Measurements from ENCODE around the gene XPNPEP2.

The XPNPEP2 gene

GRCh38 chrX:129777218-129778030 is 38.6 kb downstream of the XPNPEP2 start:
- H2BK120ac ChIP-seq (ENCODE audit: low read depth, low read length) = no peak overlapping the region
- DNase-seq = no peak
- H2BK5ac ChIP-seq (ENCODE audit: low read depth, low read length, poor library complexity, severe bottlenecking) = no peak overlapping the region
- H3K4me1 ChIP-seq (ENCODE audit: control insufficient read depth, insufficient read depth, low read depth, low read length) = no peaks in the 10 kb centered on the region
- H3K18ac ChIP-seq (ENCODE audit: low read depth in 1 of 2, low read length in 2 of 2) = no peak overlapping the region
- H3K4me3 ChIP-seq (ENCODE audit: insufficient read depth in 1 of 2, low read depth in 1 of 2, low read length in 2 of 2) = no peak overlapping the region
- no peak overlapping the region for H2BK12ac ChIP-seq (ENCODE audit: low read length in 2 of 2)
- no peak overlapping the region for H4K8ac ChIP-seq (ENCODE audit: low read length)
- no peak overlapping the region for H3K4me2 ChIP-seq (ENCODE audit: low read length, poor library complexity, severe bottlenecking)
- H3K27ac ChIP-seq (ENCODE audit: low read length, poor library complexity, severe bottlenecking) = no peak overlapping the region
- H3K27me3 ChIP-seq (ENCODE audit: control insufficient read depth in 1 of 2, insufficient read depth in 1 of 2, low read length in 2 of 2) = peaks cover 0 to 29% of the 10 kb centered on the region in 2 experiments
- no peak overlapping the region for H4K91ac ChIP-seq (ENCODE audit: low read length)
- no peak overlapping the region for H3K14ac ChIP-seq (ENCODE audit: low read length in 2 of 2)
- H3K4ac ChIP-seq (ENCODE audit: low read depth in 1 of 2, low read length in 2 of 2) = no peak overlapping the region
- no peaks in the 10 kb centered on the region for H3K79me1 ChIP-seq (replicated peaks; ENCODE audit: low read length, poor library complexity, severe bottlenecking)
- H3K9me3 ChIP-seq (ENCODE audit: control insufficient read depth, low read length) = no peaks in the 10 kb centered on the region
- 92% methylated on average over 26 of the region's 30 CpGs for WGBS
- H2AK5ac ChIP-seq (ENCODE audit: low read length, severe bottlenecking) = no peak overlapping the region
- H2AFZ ChIP-seq (ENCODE audit: low read depth, low read length) = no peak overlapping the region
- no peaks in the 10 kb centered on the region for H3K36me3 ChIP-seq (ENCODE audit: control insufficient read depth in 1 of 2, insufficient read depth in 2 of 2, low read depth in 1 of 2, low read length in 2 of 2)
- no peak overlapping the region for H2BK15ac ChIP-seq (ENCODE audit: low read depth, poor library complexity, severe bottlenecking)
- H3K23ac ChIP-seq (ENCODE audit: low read length in 2 of 2) = no peak overlapping the region
- no peak overlapping the region for H3K9ac ChIP-seq (ENCODE audit: low read length)

GRCh38 chrX:129779086-129779672 is 40.4 kb downstream of the XPNPEP2 start:
- no peak overlapping the region for H3K4me3 ChIP-seq (ENCODE audit: insufficient read depth in 1 of 2, low read depth in 1 of 2, low read length in 2 of 2)
- no peak overlapping the region for H2BK15ac ChIP-seq (ENCODE audit: low read depth, poor library complexity, severe bottlenecking)
- no peak overlapping the region for H3K27ac ChIP-seq (ENCODE audit: low read length, poor library complexity, severe bottlenecking)
- H2BK12ac ChIP-seq (ENCODE audit: low read length in 2 of 2) = no peak overlapping the region
- H3K9me3 ChIP-seq (ENCODE audit: control insufficient read depth, low read length) = no peaks in the 10 kb centered on the region
- no peak overlapping the region for H3K9ac ChIP-seq (ENCODE audit: low read length)
- H3K4me1 ChIP-seq (ENCODE audit: control insufficient read depth, insufficient read depth, low read depth, low read length) = no peaks in the 10 kb centered on the region
- no peak overlapping the region for H3K4ac ChIP-seq (ENCODE audit: low read depth in 1 of 2, low read length in 2 of 2)
- no peak overlapping the region for H3K23ac ChIP-seq (ENCODE audit: low read length in 2 of 2)
- no peaks in the 10 kb centered on the region for H3K36me3 ChIP-seq (ENCODE audit: control insufficient read depth in 1 of 2, insufficient read depth in 2 of 2, low read depth in 1 of 2, low read length in 2 of 2)
- H2BK120ac ChIP-seq (ENCODE audit: low read depth, low read length) = no peak overlapping the region
- WGBS = 92% methylated on average over 7 of the region's 7 CpGs
- H4K91ac ChIP-seq (ENCODE audit: low read length) = no peak overlapping the region
- H2AFZ ChIP-seq (ENCODE audit: low read depth, low read length) = no peak overlapping the region
- no peak for DNase-seq
- no peak overlapping the region for H3K14ac ChIP-seq (ENCODE audit: low read length in 2 of 2)
- H3K27me3 ChIP-seq (ENCODE audit: control insufficient read depth in 1 of 2, insufficient read depth in 1 of 2, low read length in 2 of 2) = peaks cover 0 to 41% of the 10 kb centered on the region in 2 experiments
- no peak overlapping the region for H2BK5ac ChIP-seq (ENCODE audit: low read depth, low read length, poor library complexity, severe bottlenecking)
- no peak overlapping the region for H4K8ac ChIP-seq (ENCODE audit: low read length)
- no peak overlapping the region for H2AK5ac ChIP-seq (ENCODE audit: low read length, severe bottlenecking)
- no peak overlapping the region for H3K18ac ChIP-seq (ENCODE audit: low read depth in 1 of 2, low read length in 2 of 2)
- no peak overlapping the region for H3K4me2 ChIP-seq (ENCODE audit: low read length, poor library complexity, severe bottlenecking)
- H3K79me1 ChIP-seq (replicated peaks; ENCODE audit: low read length, poor library complexity, severe bottlenecking) = no peaks in the 10 kb centered on the region

DNA sequence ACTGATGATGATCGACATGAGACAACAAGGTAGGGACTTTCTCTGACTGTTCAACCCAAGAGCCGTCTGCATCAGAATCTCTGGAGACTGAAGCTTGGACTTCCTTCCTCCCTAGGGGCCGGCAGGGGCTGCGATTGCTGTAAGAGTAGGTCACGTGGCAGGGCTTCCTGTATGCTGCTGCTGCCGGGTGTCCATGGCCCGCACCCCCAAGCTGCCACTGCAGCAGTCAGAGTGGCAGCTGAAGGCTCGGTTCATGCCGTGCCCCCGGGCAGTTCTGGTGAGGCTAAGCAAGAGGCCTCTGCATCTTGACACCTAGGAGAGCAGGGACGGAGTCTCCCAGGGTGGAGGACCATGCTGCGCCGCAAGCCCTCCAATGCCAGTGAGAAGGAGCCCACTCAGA is 41.0 kb downstream of the XPNPEP2 start, which contains the start of gene SASH3:
Gene SASH3 (plus strand): TSS at position 203 of the 400 bp plus-strand sequence. CDS start 149 bp downstream, at position 352.
- Histone ChIP-seq H3K4me3 (ENCODE audit: insufficient read depth in 1 of 2, low read depth in 1 of 2, low read length in 2 of 2) (no peak within 1 kb of the TSS), H2AFZ (ENCODE audit: low read depth, low read length) (no peak within 1 kb of the TSS), H2BK120ac (ENCODE audit: low read depth, low read length) (no peak within 1 kb of the TSS), H2BK15ac (ENCODE audit: low read depth, poor library complexity, severe bottlenecking) (no peak within 1 kb of the TSS), H3K27me3 (ENCODE audit: control insufficient read depth in 1 of 2, insufficient read depth in 1 of 2, low read length in 2 of 2) (peaks cover 0 to 42% of the 10 kb centered on the region in 2 experiments), H3K4me2 (ENCODE audit: low read length, poor library complexity, severe bottlenecking) (no peak within 1 kb of the TSS), H3K9ac (ENCODE audit: low read length) (no peak within 1 kb of the TSS), H3K14ac (ENCODE audit: low read length in 2 of 2) (no peak within 1 kb of the TSS), H3K9me3 (ENCODE audit: control insufficient read depth, low read length) (no peaks in the 10 kb centered on the region), H3K36me3 (ENCODE audit: control insufficient read depth in 1 of 2, insufficient read depth in 2 of 2, low read depth in 1 of 2, low read length in 2 of 2) (no peaks in the 10 kb centered on the region), H3K4ac (ENCODE audit: low read depth in 1 of 2, low read length in 2 of 2) (no peak within 1 kb of the TSS), H3K18ac (ENCODE audit: low read depth in 1 of 2, low read length in 2 of 2) (no peak within 1 kb of the TSS), H3K79me1 (replicated peaks; ENCODE audit: low read length, poor library complexity, severe bottlenecking) (no peaks in the 10 kb centered on the region), H4K91ac (ENCODE audit: low read length) (no peak within 1 kb of the TSS), H2AK5ac (ENCODE audit: low read length, severe bottlenecking) (no peak within 1 kb of the TSS), H3K4me1 (ENCODE audit: control insufficient read depth, insufficient read depth, low read depth, low read length) (no peaks in the 10 kb centered on the region), H3K27ac (ENCODE audit: low read length, poor library complexity, severe bottlenecking) (no peak within 1 kb of the TSS), H3K23ac (ENCODE audit: low read length in 2 of 2) (no peak within 1 kb of the TSS), H4K8ac (ENCODE audit: low read length) (no peak within 1 kb of the TSS), H2BK5ac (ENCODE audit: low read depth, low read length, poor library complexity, severe bottlenecking) (no peak within 1 kb of the TSS), H2BK12ac (ENCODE audit: low read length in 2 of 2) (no peak within 1 kb of the TSS)
- 92% methylated on average over 13 of the region's 13 CpGs for WGBS
- no peak for DNase-seq

DNA sequence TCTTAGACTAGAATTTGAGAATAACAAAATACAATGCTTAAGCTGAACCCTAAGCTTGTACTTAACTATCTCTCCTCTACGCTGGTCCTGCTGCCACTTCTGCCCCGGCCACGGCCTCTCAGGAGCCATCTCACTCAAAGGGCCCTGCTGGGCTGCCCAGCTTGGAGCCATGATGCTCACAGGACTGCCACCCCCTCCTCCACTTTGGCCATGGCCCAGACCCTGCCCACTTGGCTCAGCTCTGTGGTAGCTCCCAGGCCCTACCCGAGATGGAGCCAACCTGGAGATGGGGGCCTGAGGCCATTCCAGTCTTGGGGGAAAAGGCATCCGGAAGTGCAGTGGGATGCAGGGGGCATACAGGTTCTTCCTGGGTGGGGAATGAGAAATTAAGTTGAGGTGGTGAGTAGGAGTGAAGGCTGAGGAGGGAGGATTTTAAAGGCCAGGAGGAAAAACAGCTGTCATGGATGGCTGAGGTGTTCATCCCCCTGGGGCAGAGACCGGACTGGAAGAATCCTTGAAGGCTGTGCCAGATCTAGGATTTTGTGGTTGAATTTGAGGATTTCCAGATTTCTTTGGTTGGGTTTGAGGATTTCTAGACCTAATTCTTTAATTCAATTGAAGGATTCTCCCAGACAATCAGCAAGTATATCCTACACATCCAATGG is 41.8 kb downstream of the XPNPEP2 start:
- Histone ChIP-seq H3K18ac (ENCODE audit: low read depth in 1 of 2, low read length in 2 of 2) (no peak overlapping the region), H3K4me3 (ENCODE audit: insufficient read depth in 1 of 2, low read depth in 1 of 2, low read length in 2 of 2) (no peak overlapping the region)

More for the DNA sequence above, 41.8 kb downstream of the XPNPEP2 start:
- no peaks in the 10 kb centered on the region for H3K79me1 ChIP-seq (replicated peaks; ENCODE audit: low read length, poor library complexity, severe bottlenecking)
- H3K4me2 ChIP-seq (ENCODE audit: low read length, poor library complexity, severe bottlenecking) = no peak overlapping the region
- H2BK120ac ChIP-seq (ENCODE audit: low read depth, low read length) = no peak overlapping the region
- H3K9me3 ChIP-seq (ENCODE audit: control insufficient read depth, low read length) = no peaks in the 10 kb centered on the region
- no peaks in the 10 kb centered on the region for H3K4me1 ChIP-seq (ENCODE audit: control insufficient read depth, insufficient read depth, low read depth, low read length)
- no peak overlapping the region for H2BK15ac ChIP-seq (ENCODE audit: low read depth, poor library complexity, severe bottlenecking)
- peaks cover 0 to 38% of the 10 kb centered on the region in 2 experiments for H3K27me3 ChIP-seq (ENCODE audit: control insufficient read depth in 1 of 2, insufficient read depth in 1 of 2, low read length in 2 of 2)
- no peak overlapping the region for H3K4ac ChIP-seq (ENCODE audit: low read depth in 1 of 2, low read length in 2 of 2)
- no peak overlapping the region for H2BK5ac ChIP-seq (ENCODE audit: low read depth, low read length, poor library complexity, severe bottlenecking)
- no peak overlapping the region for H2BK12ac ChIP-seq (ENCODE audit: low read length in 2 of 2)
- no peak overlapping the region for H3K14ac ChIP-seq (ENCODE audit: low read length in 2 of 2)
- no peak overlapping the region for H3K23ac ChIP-seq (ENCODE audit: low read length in 2 of 2)
- no peak overlapping the region for H2AFZ ChIP-seq (ENCODE audit: low read depth, low read length)
- no peak for DNase-seq
- 86% methylated on average over 5 of the region's 6 CpGs for WGBS
- no peak overlapping the region for H4K8ac ChIP-seq (ENCODE audit: low read length)
- H2AK5ac ChIP-seq (ENCODE audit: low read length, severe bottlenecking) = no peak overlapping the region
- no peak overlapping the region for H3K27ac ChIP-seq (ENCODE audit: low read length, poor library complexity, severe bottlenecking)
- no peaks in the 10 kb centered on the region for H3K36me3 ChIP-seq (ENCODE audit: control insufficient read depth in 1 of 2, insufficient read depth in 2 of 2, low read depth in 1 of 2, low read length in 2 of 2)
- H4K91ac ChIP-seq (ENCODE audit: low read length) = no peak overlapping the region
- H3K9ac ChIP-seq (ENCODE audit: low read length) = no peak overlapping the region
